ENCODE data around the gene KLRC2. TPM values are rescaled to one million over a fixed set of nuclear protein-coding genes. Genes with fewer than 3 reads are reported as not detected.
"Not testable (repeated sequence)": the region's sequence is repeated elsewhere in the genome, so short reads cannot be mapped to it uniquely, and the experiment has no call there.

KLRC2 gene
- total RNA-seq, 5 donors from 2014 or later (not counting 1 experiment from before 2014, with no cell fraction given), result 0.99 to 3.8 (median 1.9) TPM

GRCh38 chr12:10393291-10393690, 42.5 kb downstream of the KLRC2 start:
- H3K36me3 ChIP-seq (ENCODE audit: control insufficient read depth in 2 of 2, extremely low read depth in 1 of 2, insufficient read depth in 1 of 2, low read length in 1 of 2), result no peaks in the 10 kb centered on the region
- Mint-ChIP-seq H3K4me3 (no peak overlapping the region), H3K9me3 (no peaks in the 10 kb centered on the region), H3K4me1 (peaks cover 20 to 50% (median 41%) of the 10 kb centered on the region in 3 donors), H3K27me3 (peaks cover 8 to 15% of the 10 kb centered on the region in 2 donors), H3K27ac (peak overlapping the region; percentile 50 to 83), H3K36me3 (peaks cover 3% of the 10 kb centered on the region)
- ChIA-PET POLR2A (interaction anchor here (0.6 to 1.5 kb wide), 2 partner anchors 179 to 180 kb away, joined by 3 to 5 read pairs; partner anchors contain the start of gene GABARAPL1 (in 1 of the 2)), CTCF (interaction anchor here (0.5 to 1.0 kb wide), 3 partner anchors 16 to 581 kb away, joined by 3 to 5 read pairs (median 5); partner anchors contain the start of genes KLRC4 (in 1 of the 2) and MAGOHB (in 1 of the 2))
- H3K27me3 ChIP-seq (replicated peaks in 1 of 2; ENCODE audit: control insufficient read depth in 2 of 2, extremely low read depth in 1 of 2, insufficient read depth in 2 of 2, low read length in 1 of 2), result no peaks in the 10 kb centered on the region
- H3K9me3 ChIP-seq, result no peaks in the 10 kb centered on the region
- no peak for ATAC-seq (replicated peaks in 1 of 4)
- H3K4me1 ChIP-seq (ENCODE audit: control insufficient read depth in 1 of 2, extremely low read depth in 1 of 2, insufficient read depth in 2 of 2, low read length in 2 of 2), result peaks cover 21 to 37% of the 10 kb centered on the region in 2 experiments
- no peak for DNase-seq
- WGBS (ENCODE audit: insufficient coverage), result no CpG with 5 or more reads among the region's 3 CpGs
- H3K4me3 ChIP-seq (ENCODE audit: control insufficient read depth in 1 of 2, extremely low read depth in 1 of 2, low read length in 1 of 2), result no peak overlapping the region
- peak overlapping the region; percentile 93 for H3K27ac ChIP-seq (ENCODE audit: low read length)

- Histone ChIP-seq H3K27ac (ENCODE audit: low read length) (peak overlapping the region; percentile 68), H3K4me3 (ENCODE audit: control insufficient read depth in 1 of 2, extremely low read depth in 1 of 2, low read length in 1 of 2) (no peak overlapping the region), H3K27me3 (replicated peaks in 1 of 2; ENCODE audit: control insufficient read depth in 2 of 2, extremely low read depth in 1 of 2, insufficient read depth in 2 of 2, low read length in 1 of 2) (no peaks in the 10 kb centered on the region), H3K9me3 (no peaks in the 10 kb centered on the region), H3K4me1 (ENCODE audit: control insufficient read depth in 1 of 2, extremely low read depth in 1 of 2, insufficient read depth in 2 of 2, low read length in 2 of 2) (peaks cover 21 to 37% of the 10 kb centered on the region in 2 experiments), H3K36me3 (ENCODE audit: control insufficient read depth in 2 of 2, extremely low read depth in 1 of 2, insufficient read depth in 1 of 2, low read length in 1 of 2) (no peaks in the 10 kb centered on the region)
- ChIA-PET POLR2A (interaction anchor here (0.6 to 1.5 kb wide), 2 partner anchors 178 to 180 kb away, joined by 3 to 5 read pairs; partner anchors contain the start of gene GABARAPL1 (in 1 of the 2)), CTCF (interaction anchor here in 1 of 2 donors (0.9 to 1.4 kb wide), 3 partner anchors 10 to 84 kb away, joined by 3 read pairs; partner anchors contain the start of gene KLRC4)
- Mint-ChIP-seq H3K4me3 (peak overlapping the region in 2 of 3 donors; percentile 27 to 51), H3K36me3 (peaks cover 3% of the 10 kb centered on the region), H3K27ac (peak overlapping the region; percentile 77 to 83), H3K27me3 (peaks cover 8 to 11% of the 10 kb centered on the region in 2 donors), H3K9me3 (no peaks in the 10 kb centered on the region), H3K4me1 (peaks cover 20 to 44% (median 36%) of the 10 kb centered on the region in 3 donors)
- WGBS (ENCODE audit: insufficient coverage), result 27% methylated on average over 2 of the region's 7 CpGs
- ATAC-seq (replicated peaks in 1 of 4) (peak in 2 of 4 experiments; percentile 40 to 60), DNase-seq (peak in 6 of 35 experiments; percentile 21 to 66 (median 36))
Measured at GRCh38 chr12:10392394-10392930, 43.3 kb downstream of the KLRC2 start.

GRCh38 chr12:10390991-10391390, 44.8 kb downstream of the KLRC2 start:
- Mint-ChIP-seq H3K27ac (peak overlapping the region; percentile 66 to 72), H3K27me3 (peaks cover 8 to 12% of the 10 kb centered on the region in 2 donors), H3K4me1 (peaks cover 20 to 39% (median 33%) of the 10 kb centered on the region in 3 donors)
- H3K9me3 Mint-ChIP-seq; H3K27me3 ChIP-seq (replicated peaks in 1 of 2; ENCODE audit: control insufficient read depth in 2 of 2, extremely low read depth in 1 of 2, insufficient read depth in 2 of 2, low read length in 1 of 2); H3K36me3 Mint-ChIP-seq; DNase-seq; H3K36me3 ChIP-seq (ENCODE audit: control insufficient read depth in 2 of 2, extremely low read depth in 1 of 2, insufficient read depth in 1 of 2, low read length in 1 of 2); H3K4me3 ChIP-seq (ENCODE audit: control insufficient read depth in 1 of 2, extremely low read depth in 1 of 2, low read length in 1 of 2); H3K4me3 Mint-ChIP-seq; H3K9me3 ChIP-seq; ATAC-seq (replicated peaks in 1 of 4): not testable (repeated sequence)
- Histone ChIP-seq H3K27ac (ENCODE audit: low read length) (peak overlapping the region; percentile 68), H3K4me1 (ENCODE audit: control insufficient read depth in 1 of 2, extremely low read depth in 1 of 2, insufficient read depth in 2 of 2, low read length in 2 of 2) (peaks cover 17 to 35% of the 10 kb centered on the region in 2 experiments)
- POLR2A ChIA-PET, result interaction anchor here in 1 of 2 donors (0.7 to 1.0 kb wide), 3 partner anchors 17 to 159 kb away, joined by 4 to 13 read pairs (median 5); no protein-coding TSS in a partner anchor
- WGBS (ENCODE audit: insufficient coverage), result 100% methylated on average over 4 of the region's 7 CpGs
- CTCF ChIA-PET, result interaction anchor here (0.6 to 0.9 kb wide), 6 partner anchors 8 to 281 kb away, joined by 3 to 5 read pairs (median 4); no protein-coding TSS in a partner anchor

GRCh38 chr12:10389904-10390303, 45.9 kb downstream of the KLRC2 start, which contains the start of gene KLRK1:
TSS of gene KLRK1 (minus strand) at chr12:10390041. CDS start at chr12:10388810, 1,231 bp downstream.
- ATAC-seq (replicated peaks in 1 of 4) (no peak), DNase-seq (no peak)
- no CpG with 5 or more reads among the region's 1 CpG for WGBS (ENCODE audit: insufficient coverage)
- peak within 1 kb of the TSS; percentile 66 for H3K27ac ChIP-seq (ENCODE audit: low read length)
- peak within 1 kb of the TSS; percentile 38 to 50 for H3K4me3 ChIP-seq (ENCODE audit: control insufficient read depth in 1 of 2, extremely low read depth in 1 of 2, low read length in 1 of 2)
- H3K27ac Mint-ChIP-seq, result peak within 1 kb of the TSS; percentile 74 to 84
- H3K4me3 Mint-ChIP-seq, result peak within 1 kb of the TSS; percentile 78 to 85 (median 80)
- H3K36me3 ChIP-seq (ENCODE audit: control insufficient read depth in 2 of 2, extremely low read depth in 1 of 2, insufficient read depth in 1 of 2, low read length in 1 of 2), result no peaks in the 10 kb centered on the region
- H3K36me3 Mint-ChIP-seq, result peaks cover 7% of the 10 kb centered on the region
- no peaks in the 10 kb centered on the region for H3K9me3 Mint-ChIP-seq
- H3K27me3 Mint-ChIP-seq, result peaks cover 13 to 14% of the 10 kb centered on the region in 2 donors
- no peaks in the 10 kb centered on the region for H3K27me3 ChIP-seq (replicated peaks in 1 of 2; ENCODE audit: control insufficient read depth in 2 of 2, extremely low read depth in 1 of 2, insufficient read depth in 2 of 2, low read length in 1 of 2)
- H3K4me1 Mint-ChIP-seq, result peaks cover 20 to 30% (median 23%) of the 10 kb centered on the region in 3 donors
- no peaks in the 10 kb centered on the region for H3K9me3 ChIP-seq
- ChIA-PET CTCF (interaction anchor here in 1 of 2 donors (0.5 kb wide), 1 partner anchor 200 kb away, joined by 4 read pairs; no protein-coding TSS in a partner anchor), POLR2A (no interaction called here)
- peaks cover 11 to 33% of the 10 kb centered on the region in 2 experiments for H3K4me1 ChIP-seq (ENCODE audit: control insufficient read depth in 1 of 2, extremely low read depth in 1 of 2, insufficient read depth in 2 of 2, low read length in 2 of 2)

- DNase-seq, result no peak
- H3K36me3 Mint-ChIP-seq, result peaks cover 11% of the 10 kb centered on the region
- peaks cover 10 to 12% of the 10 kb centered on the region in 2 donors for H3K27me3 Mint-ChIP-seq
- no peaks in the 10 kb centered on the region for H3K27me3 ChIP-seq (replicated peaks in 1 of 2; ENCODE audit: control insufficient read depth in 2 of 2, extremely low read depth in 1 of 2, insufficient read depth in 2 of 2, low read length in 1 of 2)
- H3K36me3 ChIP-seq (ENCODE audit: control insufficient read depth in 2 of 2, extremely low read depth in 1 of 2, insufficient read depth in 1 of 2, low read length in 1 of 2), result no peaks in the 10 kb centered on the region
- no peaks in the 10 kb centered on the region for H3K9me3 ChIP-seq
- H3K27ac ChIP-seq (ENCODE audit: low read length), result peak overlapping the region; percentile 66
- peaks cover 10 to 27% of the 10 kb centered on the region in 2 experiments for H3K4me1 ChIP-seq (ENCODE audit: control insufficient read depth in 1 of 2, extremely low read depth in 1 of 2, insufficient read depth in 2 of 2, low read length in 2 of 2)
- POLR2A ChIA-PET, result interaction anchor here in 1 of 2 donors (0.6 kb wide), 1 partner anchor 158 kb away, joined by 4 read pairs; no protein-coding TSS in a partner anchor
- ATAC-seq (replicated peaks in 1 of 4), result no peak
- H3K4me3 Mint-ChIP-seq, result peak overlapping the region; percentile 78 to 85 (median 80)
- WGBS (ENCODE audit: insufficient coverage), result 20% methylated on average over 1 of the region's 9 CpGs
- CTCF ChIA-PET, result interaction anchor here in 1 of 2 donors (0.6 kb wide), 1 partner anchor 64 kb away, joined by 3 read pairs; no protein-coding TSS in a partner anchor
- peaks cover 18 to 22% (median 21%) of the 10 kb centered on the region in 3 donors for H3K4me1 Mint-ChIP-seq
- H3K4me3 ChIP-seq (ENCODE audit: control insufficient read depth in 1 of 2, extremely low read depth in 1 of 2, low read length in 1 of 2), result peak overlapping the region; percentile 38 to 50
- no peaks in the 10 kb centered on the region for H3K9me3 Mint-ChIP-seq
- H3K27ac Mint-ChIP-seq, result peak overlapping the region; percentile 74 to 84
Measured at GRCh38 chr12:10388624-10389413, 47.0 kb downstream of the KLRC2 start.

All from T-cell (primary cell).